ENCODE results near the gene KCNMB2.

The KCNMB2 gene

GRCh38 chr3:178637802-178638201, 101.6 kb downstream of the KCNMB2 start:
- no peak overlapping the region for H3K4me3 ChIP-seq (ENCODE audit: control insufficient read depth, low read depth, low read length)
- no peak for DNase-seq (ENCODE audit: low read depth)
- TF ChIP-seq CTCF (IDR thresholded peaks at IDR 0.05; ENCODE audit: control insufficient read depth, insufficient read depth, low read depth, low read length, missing control alignments), result no peak

GRCh38 chr3:178645503-178645902, 109.3 kb downstream of the KCNMB2 start:
- TF ChIP-seq CTCF (IDR thresholded peaks at IDR 0.05; ENCODE audit: control insufficient read depth, insufficient read depth, low read depth, low read length, missing control alignments), result no peak
- H3K4me3 ChIP-seq (ENCODE audit: control insufficient read depth, low read depth, low read length), result no peak overlapping the region
- DNase-seq (ENCODE audit: low read depth), result no peak

- no peak overlapping the region for H3K4me3 ChIP-seq (ENCODE audit: control insufficient read depth, low read depth, low read length)
- DNase-seq (ENCODE audit: low read depth), result no peak
- no peak for TF ChIP-seq CTCF (IDR thresholded peaks at IDR 0.05; ENCODE audit: control insufficient read depth, insufficient read depth, low read depth, low read length, missing control alignments)
These were observed 110.1 kb downstream of the KCNMB2 start for GRCh38 chr3:178646186-178646862.

DNA sequence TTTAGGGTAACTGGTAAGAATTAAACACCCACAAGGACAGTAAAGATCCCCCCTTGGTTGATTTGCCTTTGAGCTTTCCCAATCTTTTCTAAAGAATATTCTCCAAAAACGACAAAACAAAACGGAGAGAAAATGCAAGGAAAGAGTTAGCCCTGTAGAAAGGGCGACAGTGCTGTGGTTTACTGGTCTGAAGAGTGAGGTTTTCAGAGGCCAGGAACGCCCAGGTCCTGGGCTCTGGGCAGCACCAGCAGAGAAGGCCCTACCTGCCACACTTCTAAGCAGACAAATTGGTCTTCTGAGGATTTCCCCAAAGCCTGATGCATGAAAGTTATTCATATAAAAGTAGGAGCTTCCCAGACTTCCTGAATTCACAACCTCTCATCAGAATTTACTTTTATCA, 119.3 kb downstream of the KCNMB2 start:
- H3K4me3 ChIP-seq (ENCODE audit: control insufficient read depth, low read depth, low read length), result no peak overlapping the region
- no peak for DNase-seq (ENCODE audit: low read depth)
- no peak for TF ChIP-seq CTCF (IDR thresholded peaks at IDR 0.05; ENCODE audit: control insufficient read depth, insufficient read depth, low read depth, low read length, missing control alignments)

GRCh38 chr3:178658694-178659325, 122.6 kb downstream of the KCNMB2 start:
- DNase-seq (ENCODE audit: low read depth), result no peak
- no peak for TF ChIP-seq CTCF (IDR thresholded peaks at IDR 0.05; ENCODE audit: control insufficient read depth, insufficient read depth, low read depth, low read length, missing control alignments)

DNA sequence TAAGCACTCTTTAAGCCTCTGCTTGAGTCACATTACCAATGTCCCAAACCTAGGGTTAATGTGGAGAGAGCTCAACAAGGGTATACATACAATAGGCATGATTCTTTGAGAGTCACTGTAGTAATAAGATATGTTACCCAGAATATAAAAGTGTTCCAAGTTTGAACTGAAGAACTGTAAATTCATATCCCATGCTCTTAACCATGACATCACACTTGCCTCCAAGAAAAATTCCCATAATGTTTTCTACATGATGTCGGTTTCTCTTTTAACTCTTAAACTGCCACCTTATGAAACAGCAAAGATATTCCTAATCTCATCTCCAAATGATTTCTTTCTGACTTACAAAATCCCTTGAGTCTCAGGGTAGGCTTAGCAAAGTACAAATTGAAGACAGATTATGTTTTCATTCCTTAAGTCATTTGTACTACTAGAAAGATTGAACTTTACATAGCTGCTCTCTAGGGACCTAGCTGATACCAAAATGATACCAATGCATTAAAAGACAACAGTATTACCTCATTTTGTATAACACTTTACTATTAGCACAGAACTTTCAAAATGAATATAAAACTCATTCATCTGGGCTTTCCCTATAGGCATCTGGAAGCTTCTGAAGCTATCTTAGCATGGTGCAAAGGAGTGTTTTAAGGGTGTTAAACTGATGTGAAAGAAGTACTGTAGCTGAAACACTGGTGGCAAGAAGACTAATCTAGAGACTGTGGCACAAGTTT, 127.1 kb downstream of the KCNMB2 start:
- no peak overlapping the region for H3K4me3 ChIP-seq (ENCODE audit: control insufficient read depth, low read depth, low read length)
- no peak for DNase-seq (ENCODE audit: low read depth)
- no peak for TF ChIP-seq CTCF (IDR thresholded peaks at IDR 0.05; ENCODE audit: control insufficient read depth, insufficient read depth, low read depth, low read length, missing control alignments)

More at GRCh38 chr3:178658694-178659325, 122.6 kb downstream of the KCNMB2 start:
- H3K4me3 ChIP-seq (ENCODE audit: control insufficient read depth, low read depth, low read length), result no peak overlapping the region
